ENCODE data around the gene FAM78A.
"Not testable (repeated sequence)": the region's sequence is repeated elsewhere in the genome, so short reads cannot be mapped to it uniquely, and the experiment has no call there.

The FAM78A gene

GRCh38 chr9:131214876-131215275 lies 61.4 kb downstream of the FAM78A start:
- no peaks in the 10 kb centered on the region; the same call in 1 of the 2 replicates for H3F3A ChIP-seq (ENCODE audit: insufficient read depth, low read length)
- no peaks in the 10 kb centered on the region for H3K9me2 ChIP-seq (replicated peaks; ENCODE audit: insufficient read depth, low read length)
- no peaks in the 10 kb centered on the region for H4K20me1 ChIP-seq (ENCODE audit: insufficient read depth, low read length)
- H3K4me3 ChIP-seq (ENCODE audit: low read length) = no peak overlapping the region
- no peak for DNase-seq
- H3K4me2 ChIP-seq (ENCODE audit: low read depth, low read length) = no peak overlapping the region
- H3K9ac ChIP-seq (ENCODE audit: low read length) = no peak overlapping the region
- no peaks in the 10 kb centered on the region for H3K4me1 ChIP-seq (ENCODE audit: low read length)
- no peak overlapping the region for H2AFZ ChIP-seq (ENCODE audit: low read length)
- no peaks in the 10 kb centered on the region for H3K9me3 ChIP-seq (replicated peaks; ENCODE audit: insufficient read depth, low read length)
- TF ChIP-seq, protein P1, sequence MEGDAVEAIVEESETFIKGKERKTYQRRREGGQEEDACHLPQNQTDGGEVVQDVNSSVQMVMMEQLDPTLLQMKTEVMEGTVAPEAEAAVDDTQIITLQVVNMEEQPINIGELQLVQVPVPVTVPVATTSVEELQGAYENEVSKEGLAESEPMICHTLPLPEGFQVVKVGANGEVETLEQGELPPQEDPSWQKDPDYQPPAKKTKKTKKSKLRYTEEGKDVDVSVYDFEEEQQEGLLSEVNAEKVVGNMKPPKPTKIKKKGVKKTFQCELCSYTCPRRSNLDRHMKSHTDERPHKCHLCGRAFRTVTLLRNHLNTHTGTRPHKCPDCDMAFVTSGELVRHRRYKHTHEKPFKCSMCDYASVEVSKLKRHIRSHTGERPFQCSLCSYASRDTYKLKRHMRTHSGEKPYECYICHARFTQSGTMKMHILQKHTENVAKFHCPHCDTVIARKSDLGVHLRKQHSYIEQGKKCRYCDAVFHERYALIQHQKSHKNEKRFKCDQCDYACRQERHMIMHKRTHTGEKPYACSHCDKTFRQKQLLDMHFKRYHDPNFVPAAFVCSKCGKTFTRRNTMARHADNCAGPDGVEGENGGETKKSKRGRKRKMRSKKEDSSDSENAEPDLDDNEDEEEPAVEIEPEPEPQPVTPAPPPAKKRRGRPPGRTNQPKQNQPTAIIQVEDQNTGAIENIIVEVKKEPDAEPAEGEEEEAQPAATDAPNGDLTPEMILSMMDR (IDR thresholded peaks at IDR 0.05; ENCODE audit: low read length) = no peak
- no peak for TF ChIP-seq EZH2phosphoT487 (IDR thresholded peaks at IDR 0.05; ENCODE audit: low read length)
- no peaks in the 10 kb centered on the region for H3K79me2 ChIP-seq (ENCODE audit: low read length)
- no peaks in the 10 kb centered on the region for H3K27me3 ChIP-seq (replicated peaks; ENCODE audit: insufficient read depth, low read length)
- H3K27ac ChIP-seq (ENCODE audit: low read length) = no peak overlapping the region
- no peaks in the 10 kb centered on the region for H3K36me3 ChIP-seq (replicated peaks; ENCODE audit: insufficient read depth, low read length)

DNA sequence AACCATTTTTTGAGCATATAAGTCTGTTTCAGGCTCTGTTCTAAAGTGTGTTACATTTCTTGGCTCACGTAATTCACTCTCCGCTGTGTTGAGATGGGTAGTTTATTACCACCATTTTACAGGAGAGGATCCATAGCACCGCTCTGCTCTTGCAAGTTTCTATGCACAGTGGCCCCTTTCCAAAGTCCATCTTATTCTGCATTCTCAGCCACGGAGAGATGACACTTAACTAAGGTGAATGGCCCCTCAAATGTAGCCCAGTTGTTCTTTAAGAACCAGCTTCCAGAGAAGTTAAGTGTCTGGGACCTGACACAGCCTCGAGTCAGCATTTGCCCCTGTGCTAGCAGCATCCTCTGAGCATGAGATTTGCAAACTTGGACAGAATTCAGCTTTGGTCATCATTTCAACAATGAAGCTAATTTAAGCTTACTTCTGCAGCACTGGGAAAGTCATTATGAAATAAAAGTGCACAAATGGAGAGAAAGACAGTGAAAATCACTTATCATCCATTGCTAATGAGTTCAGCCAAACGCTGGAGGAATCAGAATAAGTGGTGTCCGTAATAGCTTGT lies 61.9 kb downstream of the FAM78A start:
- no peak overlapping the region for H2AFZ ChIP-seq (ENCODE audit: low read length)
- TF ChIP-seq EZH2phosphoT487 (IDR thresholded peaks at IDR 0.05; ENCODE audit: low read length) = no peak
- TF ChIP-seq, protein P1 (IDR thresholded peaks at IDR 0.05; ENCODE audit: low read length) = no peak
- no peak for TF ChIP-seq EZH2 (optimal IDR thresholded peaks at IDR 0.05; ENCODE audit: low read depth, low read length)

DNA sequence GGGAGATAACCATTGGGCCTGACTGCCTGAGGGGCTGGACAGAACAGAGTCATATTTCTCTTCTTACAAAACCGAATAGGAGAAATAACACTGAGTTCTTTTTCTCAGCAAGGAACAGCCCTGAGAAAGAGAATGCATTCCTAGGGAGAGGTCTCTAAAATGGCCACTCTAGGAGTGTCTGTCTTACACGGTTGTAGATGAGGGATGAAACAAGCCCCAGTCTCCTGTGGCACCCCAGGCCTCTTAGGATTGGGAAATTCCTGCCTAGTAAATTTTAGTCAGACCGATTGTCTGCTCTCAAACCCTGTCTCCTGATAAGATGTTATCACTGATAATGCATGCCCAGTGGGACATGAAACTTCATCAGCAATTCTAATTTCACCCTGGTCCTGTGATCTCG lies 64.4 kb downstream of the FAM78A start:
- not testable (repeated sequence) for H4K20me1 ChIP-seq (ENCODE audit: insufficient read depth, low read length); H3K36me3 ChIP-seq (replicated peaks; ENCODE audit: insufficient read depth, low read length); DNase-seq

More for the DNA sequence above, 61.9 kb downstream of the FAM78A start:
- Histone ChIP-seq H3F3A (ENCODE audit: insufficient read depth, low read length) (no peaks in the 10 kb centered on the region; the same call in 1 of the 2 replicates), H4K20me1 (ENCODE audit: insufficient read depth, low read length) (no peaks in the 10 kb centered on the region), H3K4me2 (ENCODE audit: low read depth, low read length) (no peak overlapping the region), H3K4me1 (ENCODE audit: low read length) (no peaks in the 10 kb centered on the region), H3K4me3 (ENCODE audit: low read length) (no peak overlapping the region), H3K9me2 (replicated peaks; ENCODE audit: insufficient read depth, low read length) (no peaks in the 10 kb centered on the region), H3K79me2 (ENCODE audit: low read length) (no peaks in the 10 kb centered on the region), H3K9me3 (replicated peaks; ENCODE audit: insufficient read depth, low read length) (no peaks in the 10 kb centered on the region), H3K27me3 (replicated peaks; ENCODE audit: insufficient read depth, low read length) (no peaks in the 10 kb centered on the region), H3K9ac (ENCODE audit: low read length) (no peak overlapping the region), H3K36me3 (replicated peaks; ENCODE audit: insufficient read depth, low read length) (no peaks in the 10 kb centered on the region), H3K27ac (ENCODE audit: low read length) (no peak overlapping the region)
- DNase-seq = no peak

More for the DNA sequence above, 64.4 kb downstream of the FAM78A start:
- H2AFZ ChIP-seq (ENCODE audit: low read length); H3K27ac ChIP-seq (ENCODE audit: low read length); H3K9me3 ChIP-seq (replicated peaks; ENCODE audit: insufficient read depth, low read length); H3K9ac ChIP-seq (ENCODE audit: low read length); H3K4me3 ChIP-seq (ENCODE audit: low read length); H3K9me2 ChIP-seq (replicated peaks; ENCODE audit: insufficient read depth, low read length); H3K4me1 ChIP-seq (ENCODE audit: low read length); H3K27me3 ChIP-seq (replicated peaks; ENCODE audit: insufficient read depth, low read length); H3F3A ChIP-seq (ENCODE audit: insufficient read depth, low read length); H3K79me2 ChIP-seq (ENCODE audit: low read length); H3K4me2 ChIP-seq (ENCODE audit: low read depth, low read length): not testable (repeated sequence)
